ENCODE results near the gene ITM2C. TPM values are rescaled to one million over a fixed set of nuclear protein-coding genes. Genes with fewer than 3 reads are reported as not detected.

Gene ITM2C
- polyA plus RNA-seq, 3 donors, result 1.4 to 3.2 (median 2.9) TPM

DNA sequence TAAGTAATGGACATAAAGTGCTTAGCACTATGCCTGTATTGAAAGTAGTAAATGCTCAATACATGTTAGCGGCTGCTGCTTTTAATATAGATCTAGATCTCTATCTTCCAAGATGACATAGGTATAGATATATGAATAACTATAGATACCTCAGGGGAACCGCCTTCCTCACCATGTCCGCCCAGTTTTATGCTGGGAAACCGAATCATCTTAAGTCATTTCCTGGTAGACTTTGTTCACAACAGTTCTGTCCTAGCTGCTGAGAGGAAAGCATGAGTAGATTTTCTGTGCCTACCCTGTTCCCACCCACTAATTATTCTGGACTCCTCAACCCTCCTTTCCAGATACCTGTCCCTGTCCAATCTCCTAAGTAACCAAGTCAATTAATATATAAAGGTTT, 21.6 kb upstream of the ITM2C start:
- peaks cover 0 to 2% of the 10 kb centered on the region in 2 donors for H3K36me3 Mint-ChIP-seq
- intact Hi-C loops (cut with micrococcal nuclease), result no loop called here
- Histone ChIP-seq H3K9ac (ENCODE audit: insufficient read depth, low read length, poor library complexity, severe bottlenecking) (no peak overlapping the region), H3K4me2 (replicated peaks; ENCODE audit: extremely low read depth, low read length, poor library complexity, severe bottlenecking) (no peak overlapping the region), H3K27ac (ENCODE audit: low read depth in 1 of 2, low read length in 2 of 2) (no peak overlapping the region), H3K79me2 (ENCODE audit: insufficient read depth, low read length) (no peaks in the 10 kb centered on the region), H2AFZ (ENCODE audit: insufficient read depth, low read depth, low read length, poor library complexity, severe bottlenecking) (no peak overlapping the region), H3K4me3 (replicated peaks in 1 of 3; ENCODE audit: low read depth in 2 of 3, low read length in 3 of 3) (no peak overlapping the region), H3K36me3 (replicated peaks in 1 of 2; ENCODE audit: control insufficient read depth in 1 of 2, insufficient read depth in 2 of 2, low read length in 2 of 2) (no peaks in the 10 kb centered on the region), H3K4me1 (ENCODE audit: control insufficient read depth in 1 of 2, insufficient read depth in 2 of 2, low read length in 2 of 2) (peaks cover 6 to 7% of the 10 kb centered on the region in 2 donors), H3K9me3 (replicated peaks in 1 of 2; ENCODE audit: control insufficient read depth in 1 of 2, insufficient read depth in 1 of 2, low read length in 2 of 2) (peaks cover 0 to 11% of the 10 kb centered on the region in 2 donors), H3K27me3 (ENCODE audit: control insufficient read depth in 2 of 2, insufficient read depth in 2 of 2, low read length in 2 of 2) (no peaks in the 10 kb centered on the region), H4K20me1 (ENCODE audit: insufficient read depth, low read length) (no peaks in the 10 kb centered on the region)
- H3K9me3 Mint-ChIP-seq, result peaks cover 4 to 14% (median 10%) of the 10 kb centered on the region in 7 donors
- WGBS (ENCODE audit: insufficient coverage), result no CpG with 5 or more reads among the region's 4 CpGs
- TF ChIP-seq, protein P1, sequence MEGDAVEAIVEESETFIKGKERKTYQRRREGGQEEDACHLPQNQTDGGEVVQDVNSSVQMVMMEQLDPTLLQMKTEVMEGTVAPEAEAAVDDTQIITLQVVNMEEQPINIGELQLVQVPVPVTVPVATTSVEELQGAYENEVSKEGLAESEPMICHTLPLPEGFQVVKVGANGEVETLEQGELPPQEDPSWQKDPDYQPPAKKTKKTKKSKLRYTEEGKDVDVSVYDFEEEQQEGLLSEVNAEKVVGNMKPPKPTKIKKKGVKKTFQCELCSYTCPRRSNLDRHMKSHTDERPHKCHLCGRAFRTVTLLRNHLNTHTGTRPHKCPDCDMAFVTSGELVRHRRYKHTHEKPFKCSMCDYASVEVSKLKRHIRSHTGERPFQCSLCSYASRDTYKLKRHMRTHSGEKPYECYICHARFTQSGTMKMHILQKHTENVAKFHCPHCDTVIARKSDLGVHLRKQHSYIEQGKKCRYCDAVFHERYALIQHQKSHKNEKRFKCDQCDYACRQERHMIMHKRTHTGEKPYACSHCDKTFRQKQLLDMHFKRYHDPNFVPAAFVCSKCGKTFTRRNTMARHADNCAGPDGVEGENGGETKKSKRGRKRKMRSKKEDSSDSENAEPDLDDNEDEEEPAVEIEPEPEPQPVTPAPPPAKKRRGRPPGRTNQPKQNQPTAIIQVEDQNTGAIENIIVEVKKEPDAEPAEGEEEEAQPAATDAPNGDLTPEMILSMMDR (IDR thresholded peaks at IDR 0.05), result no peak
- H3K4me1 Mint-ChIP-seq, result peaks cover 11% of the 10 kb centered on the region
- H3K27ac Mint-ChIP-seq, result no peak overlapping the region
- no peak overlapping the region for H3K4me3 Mint-ChIP-seq
- no peak for DNase-seq
- H3K27me3 Mint-ChIP-seq (ENCODE audit: low read depth in 3 of 3), result peaks cover 5 to 10% (median 5%) of the 10 kb centered on the region in 3 donors

DNA sequence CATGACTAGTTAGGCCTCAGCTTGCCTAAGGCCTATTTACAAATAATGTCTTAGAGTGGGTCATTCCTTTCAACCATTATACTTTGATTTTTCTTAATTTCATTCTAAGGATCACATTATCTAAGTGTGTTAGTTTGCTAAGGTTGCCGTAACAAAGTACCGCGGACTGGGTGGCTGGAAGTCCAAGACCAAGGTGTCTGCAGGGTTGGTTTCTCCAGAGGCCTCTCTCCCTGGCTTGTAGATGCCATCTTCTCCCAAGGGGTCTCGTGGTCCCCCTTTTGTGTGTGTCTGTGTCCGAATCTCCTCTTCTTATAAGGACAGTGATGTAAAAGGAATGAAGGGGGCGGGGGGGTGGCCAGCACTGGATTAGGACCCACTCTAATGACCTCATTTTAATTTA, 18.4 kb upstream of the ITM2C start:
- Mint-ChIP-seq H3K27ac (no peak overlapping the region), H3K9me3 (peaks cover 0 to 7% (median 4%) of the 10 kb centered on the region in 7 donors), H3K27me3 (ENCODE audit: low read depth in 3 of 3) (peaks cover 15 to 24% (median 21%) of the 10 kb centered on the region in 3 donors), H3K4me1 (peaks cover 3% of the 10 kb centered on the region), H3K36me3 (no peaks in the 10 kb centered on the region), H3K4me3 (no peak overlapping the region)
- H3K27ac ChIP-seq (ENCODE audit: low read depth in 1 of 2, low read length in 2 of 2), result no peak overlapping the region
- H2AFZ ChIP-seq (ENCODE audit: insufficient read depth, low read depth, low read length, poor library complexity, severe bottlenecking), result no peak overlapping the region
- peaks cover 0 to 5% of the 10 kb centered on the region in 2 donors for H3K9me3 ChIP-seq (replicated peaks in 1 of 2; ENCODE audit: control insufficient read depth in 1 of 2, insufficient read depth in 1 of 2, low read length in 2 of 2)
- H3K27me3 ChIP-seq (ENCODE audit: control insufficient read depth in 2 of 2, insufficient read depth in 2 of 2, low read length in 2 of 2), result no peaks in the 10 kb centered on the region
- no peak overlapping the region for H3K4me2 ChIP-seq (replicated peaks; ENCODE audit: extremely low read depth, low read length, poor library complexity, severe bottlenecking)
- H4K20me1 ChIP-seq (ENCODE audit: insufficient read depth, low read length), result no peaks in the 10 kb centered on the region
- no CpG with 5 or more reads among the region's 6 CpGs for WGBS (ENCODE audit: insufficient coverage)
- no peak overlapping the region for H3K4me3 ChIP-seq (replicated peaks in 1 of 3; ENCODE audit: low read depth in 2 of 3, low read length in 3 of 3)
- intact Hi-C loops (cut with micrococcal nuclease), result no loop called here
- DNase-seq, result no peak
- H3K4me1 ChIP-seq (ENCODE audit: control insufficient read depth in 1 of 2, insufficient read depth in 2 of 2, low read length in 2 of 2), result peaks cover 4 to 8% of the 10 kb centered on the region in 2 donors
- TF ChIP-seq, protein P1 (IDR thresholded peaks at IDR 0.05), result no peak
- H3K9ac ChIP-seq (ENCODE audit: insufficient read depth, low read length, poor library complexity, severe bottlenecking), result no peak overlapping the region
- H3K79me2 ChIP-seq (ENCODE audit: insufficient read depth, low read length), result no peaks in the 10 kb centered on the region
- no peaks in the 10 kb centered on the region for H3K36me3 ChIP-seq (replicated peaks in 1 of 2; ENCODE audit: control insufficient read depth in 1 of 2, insufficient read depth in 2 of 2, low read length in 2 of 2)

All from CD14-positive monocyte (primary cell).